GM21825 (cell line): ENCODE results near the gene HLA-DOA.
A peak's percentile ranks its signal among the peaks of the same experiment; 100 is the strongest.

Experiments
- ATAC-seq: cut with Tn5 transposase; IDR thresholded peaks from one replicate; pipeline ENCODE4 v1.9.1; 2021; ENCODE audit warnings: mild to moderate bottlenecking, moderate library complexity; ENCODE audit not compliant: unreplicated experiment

Gene HLA-DOA

GRCh38 chr6:33008944-33009861, at the start of gene HLA-DOA:
HLA-DOA (minus strand) TSS chr6:33009591.
- no peak for ATAC-seq

GRCh38 chr6:33057222-33058150, 48.1 kb upstream of the HLA-DOA start:
- ATAC-seq = no peak

- ATAC-seq = no peak
These were observed 43.8 kb upstream of the HLA-DOA start for GRCh38 chr6:33053230-33053629.

GRCh38 chr6:33052627-33053026, 43.2 kb upstream of the HLA-DOA start:
- ATAC-seq = no peak

GRCh38 chr6:33050014-33050810, 40.8 kb upstream of the HLA-DOA start:
- ATAC-seq = no peak

GRCh38 chr6:33049323-33050013, 40.1 kb upstream of the HLA-DOA start:
- ATAC-seq = no peak

GRCh38 chr6:33040157-33040556, 30.8 kb upstream of the HLA-DOA start:
- ATAC-seq = no peak

GRCh38 chr6:33036535-33036934, 27.1 kb upstream of the HLA-DOA start:
- ATAC-seq = no peak

- no peak for ATAC-seq
These were observed 25.2 kb upstream of the HLA-DOA start for GRCh38 chr6:33034554-33034953.

- no peak for ATAC-seq
These were observed 20.9 kb upstream of the HLA-DOA start for GRCh38 chr6:33030245-33030644.

- ATAC-seq = peak; percentile 71
These were observed 20.2 kb upstream of the HLA-DOA start for GRCh38 chr6:33029328-33030184.

- ATAC-seq = no peak
These were observed 18.9 kb upstream of the HLA-DOA start for GRCh38 chr6:33028220-33028849.

- no peak for ATAC-seq
These were observed 15.1 kb upstream of the HLA-DOA start for GRCh38 chr6:33024521-33024920.

- no peak for ATAC-seq
These were observed 14.1 kb upstream of the HLA-DOA start for GRCh38 chr6:33023536-33023935.

GRCh38 chr6:33021917-33022316, 12.5 kb upstream of the HLA-DOA start:
- no peak for ATAC-seq

- no peak for ATAC-seq
These were observed 10.0 kb upstream of the HLA-DOA start for GRCh38 chr6:33019372-33019771.

- peak; percentile 41 for ATAC-seq
These were observed 9.5 kb upstream of the HLA-DOA start for GRCh38 chr6:33018904-33019303.

GRCh38 chr6:33018418-33018817, 9.0 kb upstream of the HLA-DOA start:
- no peak for ATAC-seq
